H9 (cell line): ENCODE results near the gene CETP. TPM values are rescaled to one million over a fixed set of nuclear protein-coding genes. Genes with fewer than 3 reads are reported as not detected.

Source experiments
- DNase-seq: peaks from one replicate; pipeline ENCODE4 v3.0.0-alpha.2; 2017
- H2AFZ ChIP-seq: one replicate; pipeline ENCODE4 v1.6.1; 2013; ENCODE audit warnings: mild to moderate bottlenecking, low read length, control low read depth, moderate library complexity
- H2AK5ac ChIP-seq: 2 replicates; pipeline ENCODE4 v1.6.1; 2013; ENCODE audit warnings: low read length, control low read depth, mixed read lengths; ENCODE audit not compliant: insufficient read length
- H2BK120ac ChIP-seq: one replicate; pipeline ENCODE4 v1.6.1; 2013; ENCODE audit warnings: low read depth, mild to moderate bottlenecking, low read length, control low read depth, inconsistent platforms; ENCODE audit not compliant: poor library complexity, severe bottlenecking
- H2BK12ac ChIP-seq: 2 replicates; pipeline ENCODE4 v1.6.1; 2013; ENCODE audit warnings: low read length, control low read depth, mixed read lengths, low read depth; ENCODE audit not compliant: insufficient read length
- H2BK15ac ChIP-seq: 2 replicates; pipeline ENCODE4 v1.6.1; 2013; ENCODE audit warnings: low read depth, low read length, control low read depth
- H2BK20ac ChIP-seq: one replicate; pipeline ENCODE4 v1.6.1; 2013; ENCODE audit warnings: low read depth, mild to moderate bottlenecking, low read length, control low read depth, inconsistent platforms; ENCODE audit not compliant: poor library complexity, severe bottlenecking
- H2BK5ac ChIP-seq: 2 replicates; pipeline ENCODE4 v1.6.1; 2013; ENCODE audit warnings: low read length, control low read depth, mixed read lengths; ENCODE audit not compliant: insufficient read length
- H3K14ac ChIP-seq: 2 replicates; pipeline ENCODE4 v1.6.1; 2013; ENCODE audit warnings: low read length, control low read depth; ENCODE audit not compliant: insufficient read depth
- H3K18ac ChIP-seq: 2 replicates; pipeline ENCODE4 v1.6.1; 2013; ENCODE audit warnings: low read depth, mild to moderate bottlenecking, mixed read lengths, low read length, control low read depth; ENCODE audit not compliant: insufficient read length
- H3K23ac ChIP-seq: 2 replicates; pipeline ENCODE4 v1.6.1; 2013; ENCODE audit warnings: low read length, control low read depth, mixed read lengths, low read depth; ENCODE audit not compliant: insufficient read length
- H3K23me2 ChIP-seq: 2 replicates; pipeline ENCODE4 v1.6.1; 2013; ENCODE audit warnings: low read depth, mild to moderate bottlenecking, mixed read lengths, low read length, control low read depth; ENCODE audit not compliant: insufficient read length, poor library complexity, severe bottlenecking
- H3K27ac ChIP-seq: 2 replicates; pipeline ENCODE4 v1.5.1; 2013; ENCODE audit warnings: low read length, control low read depth, mixed read lengths, low read depth; ENCODE audit not compliant: insufficient read length
- H3K27me3 ChIP-seq: 2 replicates; pipeline ENCODE4 v1.6.1; 2013; ENCODE audit warnings: low read length, control low read depth, inconsistent platforms; ENCODE audit not compliant: insufficient read depth
- H3K4ac ChIP-seq: 2 replicates; pipeline ENCODE4 v1.6.1; 2013; ENCODE audit warnings: low read depth, mild to moderate bottlenecking, control low read depth, inconsistent platforms, low read length, moderate library complexity
- H3K4me1 ChIP-seq: 2 replicates; pipeline ENCODE4 v1.6.1; 2013; ENCODE audit warnings: low read length, control low read depth, inconsistent platforms; ENCODE audit not compliant: insufficient read depth
- H3K4me2 ChIP-seq: 2 replicates; pipeline ENCODE4 v1.6.1; 2013; ENCODE audit warnings: low read length, control low read depth, mixed read lengths; ENCODE audit not compliant: insufficient read length, insufficient read depth
- H3K56ac ChIP-seq: 2 replicates; pipeline ENCODE4 v1.6.1; 2013; ENCODE audit warnings: low read depth, mild to moderate bottlenecking, mixed read lengths, low read length, control low read depth; ENCODE audit not compliant: insufficient read length
- H3K79me1 ChIP-seq: 2 replicates; pipeline ENCODE4 v1.6.1; 2013; ENCODE audit warnings: low read depth, mild to moderate bottlenecking, moderate library complexity, low read length, control low read depth, inconsistent platforms; ENCODE audit not compliant: insufficient read depth, poor library complexity, severe bottlenecking
- H3K79me2 ChIP-seq: 2 replicates; pipeline ENCODE4 v1.6.1; 2013; ENCODE audit warnings: low read length, control low read depth, inconsistent platforms; ENCODE audit not compliant: insufficient read depth
- H3K9ac ChIP-seq: 2 replicates; pipeline ENCODE4 v1.6.1; 2013; ENCODE audit warnings: low read length, control low read depth, mixed read lengths; ENCODE audit not compliant: insufficient read length; ENCODE audit errors: extremely low read depth
- H3K9me3 ChIP-seq: one replicate; pipeline ENCODE4 v1.6.1; 2013; ENCODE audit warnings: low read depth, low read length, inconsistent platforms; ENCODE audit not compliant: control insufficient read depth
- H3T11ph ChIP-seq: one replicate; pipeline ENCODE4 v1.6.1; 2013; ENCODE audit warnings: mild to moderate bottlenecking, low read length, control low read depth, inconsistent platforms
- H4K20me1 ChIP-seq: one replicate; pipeline ENCODE4 v1.6.1; 2013; ENCODE audit not compliant: control insufficient read depth, insufficient read length, insufficient read depth
- H4K5ac ChIP-seq: 2 replicates; pipeline ENCODE4 v1.6.1; 2013; ENCODE audit warnings: low read depth, mild to moderate bottlenecking, mixed read lengths, low read length, control low read depth; ENCODE audit not compliant: insufficient read length
- H4K8ac ChIP-seq: replicated peaks from 2 replicates; pipeline ENCODE4 v1.6.1; 2013; ENCODE audit warnings: low read length, control low read depth, mixed read lengths, low read depth; ENCODE audit not compliant: insufficient read length
- H4K91ac ChIP-seq: 2 replicates; pipeline ENCODE4 v1.6.1; 2013; ENCODE audit warnings: low read depth, mild to moderate bottlenecking, moderate library complexity, mixed read lengths, low read length, control low read depth; ENCODE audit not compliant: insufficient read length
- H3K27ac Mint-ChIP-seq, 3 experiments: 2 replicates in 2 of 3; 3 replicates in 1 of 3; pipeline ENCODE4 v1.8.0; 2020 to 2021; ENCODE audit warnings: mixed read lengths in 3 of 3, mild to moderate bottlenecking in 1 of 3, moderate library complexity in 1 of 3
- H3K27me3 Mint-ChIP-seq: 2 replicates; pipeline ENCODE4 v1.8.0; 2021; ENCODE audit warnings: low read depth, mild to moderate bottlenecking, moderate library complexity, mixed read lengths
- H3K36me3 Mint-ChIP-seq, 3 experiments: 2 replicates in 2 of 3; 3 replicates in 1 of 3; pipeline ENCODE4 v1.8.0; 2020 to 2021; ENCODE audit warnings: low read depth in 3 of 3, mixed read lengths in 3 of 3; ENCODE audit not compliant: insufficient read depth in 1 of 3
- H3K4me1 Mint-ChIP-seq, 2 experiments: 2 replicates each; pipeline ENCODE4 v1.8.0; 2020; ENCODE audit warnings: mixed read lengths in 2 of 2
- H3K4me3 Mint-ChIP-seq, 2 experiments: 2 replicates in 1 of 2; 3 replicates in 1 of 2; pipeline ENCODE4 v1.8.0; 2020 to 2021; ENCODE audit warnings: mild to moderate bottlenecking in 2 of 2, mixed read lengths in 2 of 2, moderate library complexity in 1 of 2
- H3K9me3 Mint-ChIP-seq, 2 experiments: 2 replicates in 1 of 2; 3 replicates in 1 of 2; pipeline ENCODE4 v1.8.0; 2020; ENCODE audit warnings: mild to moderate bottlenecking in 2 of 2, mixed read lengths in 2 of 2, moderate library complexity in 1 of 2
- CTCF ChIP-seq: fragments of 200-600 bp; sonication (generic); conservative IDR thresholded peaks from 3 replicates; pipeline ENCODE4 v1.8.0; 2021; ENCODE audit warnings: antibody characterized with exemption, mild to moderate bottlenecking
- WGBS: extraction: QIAGEN DNeasy Blood & Tissue Kit; methylation state at CpG from one replicate; pipeline ENCODE4 v1.1.7; 2013; ENCODE audit warnings: missing lambda C conversion rate, low lambda C conversion rate, mixed read lengths; ENCODE audit not compliant: insufficient read length; ENCODE audit errors: extremely low coverage; 5-methylcytosine and 5-hydroxymethylcytosine counted together
- total RNA-seq: library from RNA; stranded (reverse); gene quantifications from 2 replicates; pipeline ENCODE4 v1.2.1, GENCODE V29; 2021

Gene CETP
- total RNA-seq, 1 experiment from 2014 or later: not detected

GRCh38 chr16:56950051-56950450 lies 11.7 kb upstream of the CETP start:
- no peak overlapping the region for H3K18ac ChIP-seq
- H2BK15ac ChIP-seq: no peak overlapping the region
- H3K27me3 ChIP-seq: no peaks in the 10 kb centered on the region
- H3K9me3 ChIP-seq: no peaks in the 10 kb centered on the region
- peaks cover 0 to 3% (median under 1%) of the 10 kb centered on the region in 3 experiments; a peak in 3 of 7 replicates for H3K36me3 Mint-ChIP-seq
- no peak overlapping the region for H4K5ac ChIP-seq
- H2BK120ac ChIP-seq: no peak overlapping the region
- H3K4ac ChIP-seq: no peak overlapping the region
- TF ChIP-seq CTCF: no peak
- no peak overlapping the region for H2AK5ac ChIP-seq
- no peak overlapping the region for H2BK5ac ChIP-seq
- H3K79me1 ChIP-seq: no peaks in the 10 kb centered on the region
- no peak for DNase-seq
- no peaks in the 10 kb centered on the region for H3K79me2 ChIP-seq
- no peak overlapping the region for H3K9ac ChIP-seq
- H2BK20ac ChIP-seq: no peak overlapping the region
- H3K14ac ChIP-seq: no peak overlapping the region
- no peaks in the 10 kb centered on the region for H3K23me2 ChIP-seq
- peaks cover 8 to 11% of the 10 kb centered on the region in 2 experiments for H3K4me1 Mint-ChIP-seq
- no peak overlapping the region for H3K27ac ChIP-seq
- H3K4me3 Mint-ChIP-seq: no peak overlapping the region
- no peak overlapping the region for H3K56ac ChIP-seq
- H4K91ac ChIP-seq: no peak overlapping the region
- H2BK12ac ChIP-seq: no peak overlapping the region
- H3K4me2 ChIP-seq: no peak overlapping the region
- no CpG with 5 or more reads among the region's 4 CpGs for WGBS
- H2AFZ ChIP-seq: no peak overlapping the region
- no peaks in the 10 kb centered on the region for H3K27me3 Mint-ChIP-seq
- no peak overlapping the region for H3K23ac ChIP-seq
- 0 out of 5 replicates have a peak, but pooled peaks cover 0 to under 1% of the 10 kb centered on the region in 2 experiments for H3K9me3 Mint-ChIP-seq
- no peak overlapping the region for H4K8ac ChIP-seq
- H3K27ac Mint-ChIP-seq: no peak overlapping the region; a peak in 1 of 7 replicates
- no peaks in the 10 kb centered on the region; the same call in 1 of the 2 replicates for H3K4me1 ChIP-seq
- H3T11ph ChIP-seq: no peak overlapping the region
- H4K20me1 ChIP-seq: no peaks in the 10 kb centered on the region
